Right ventricle myocardium inferior (tissue), 1 donor: Measurements from ENCODE around the gene SALL3. TPM values are rescaled to one million over a fixed set of nuclear protein-coding genes. Genes with fewer than 3 reads are reported as not detected.
"Not testable (repeated sequence)": the region's sequence is repeated elsewhere in the genome, so short reads cannot be mapped to it uniquely, and the experiment has no call there.

ENCODE experiments used
- ATAC-seq: fragments of 200-7000 bp; cut with Tn5 transposase; one replicate; pipeline ENCODE4 v1.9.1; 2020; ENCODE audit warnings: mild to moderate bottlenecking, moderate library complexity
- DNase-seq: peaks from one replicate; pipeline ENCODE4 v3.0.0; 2021; ENCODE audit errors: missing footprints
- intact Hi-C: fragments of 100-400 bp; cut with DNase I; formaldehyde crosslinking; loops from one replicate; pipeline ENCODE4 v1.11.0; 2022
- total RNA-seq: library from RNA; stranded (reverse); fragmentation: NEBNext Ultra II Directional; extraction: Animal tissue kit (Norgen Biotek cat#: 25700); gene quantifications from one replicate; pipeline ENCODE4 v1.2.1, GENCODE V29; 2021
- donor health status: DM: no; HTN: yes; CAD: no; lungs with severe emphysema.

Gene SALL3
- total RNA-seq, 1 donor from 2014 or later: 0.05 TPM

GRCh38 chr18:78960709-78961108, 18.9 kb upstream of the SALL3 start:
- DNase-seq: no peak
- intact Hi-C loops: no loop called here
- no peak for ATAC-seq

DNA sequence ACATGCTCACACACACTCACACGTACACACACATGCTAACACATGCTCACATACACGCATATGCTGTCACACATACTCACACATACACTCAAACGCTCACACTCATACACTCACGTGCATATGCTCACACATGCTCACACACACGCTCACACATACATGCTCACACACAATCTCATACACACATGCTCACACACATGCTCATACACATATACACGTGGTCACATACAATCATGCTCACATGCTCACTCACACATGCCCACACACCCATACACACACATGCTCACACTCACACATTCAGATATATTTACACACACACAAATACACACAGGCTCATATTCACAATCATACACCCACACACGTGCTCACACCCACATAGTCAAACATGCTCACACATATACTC, 17.5 kb upstream of the SALL3 start:
- no peak for ATAC-seq
- intact Hi-C loops: no loop called here
- DNase-seq: no peak

DNA sequence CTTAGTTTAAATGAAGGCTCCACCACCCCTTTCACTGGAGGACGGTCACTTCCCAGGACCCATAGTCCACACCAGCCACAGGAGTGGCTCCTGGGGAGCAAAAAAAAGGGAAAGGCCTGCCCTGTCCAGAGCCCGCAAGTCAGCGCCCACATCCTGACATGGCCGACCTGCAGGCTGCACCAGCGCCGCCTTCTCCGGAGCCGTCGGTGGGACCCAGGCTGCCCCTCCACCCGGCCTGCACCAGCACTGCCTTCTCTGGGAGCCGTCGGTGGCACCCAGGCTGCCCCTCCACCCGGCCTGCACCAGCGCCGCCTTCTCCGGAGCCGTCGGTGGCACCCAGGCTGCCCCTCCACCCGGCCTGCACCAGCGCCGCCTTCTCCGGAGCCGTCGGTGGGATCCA, 14.9 kb upstream of the SALL3 start:
- ATAC-seq, intact Hi-C loops, DNase-seq: not testable (repeated sequence)

GRCh38 chr18:78965260-78965659, 14.4 kb upstream of the SALL3 start:
- ATAC-seq: no peak
- intact Hi-C loops: no loop called here
- DNase-seq: no peak

DNA sequence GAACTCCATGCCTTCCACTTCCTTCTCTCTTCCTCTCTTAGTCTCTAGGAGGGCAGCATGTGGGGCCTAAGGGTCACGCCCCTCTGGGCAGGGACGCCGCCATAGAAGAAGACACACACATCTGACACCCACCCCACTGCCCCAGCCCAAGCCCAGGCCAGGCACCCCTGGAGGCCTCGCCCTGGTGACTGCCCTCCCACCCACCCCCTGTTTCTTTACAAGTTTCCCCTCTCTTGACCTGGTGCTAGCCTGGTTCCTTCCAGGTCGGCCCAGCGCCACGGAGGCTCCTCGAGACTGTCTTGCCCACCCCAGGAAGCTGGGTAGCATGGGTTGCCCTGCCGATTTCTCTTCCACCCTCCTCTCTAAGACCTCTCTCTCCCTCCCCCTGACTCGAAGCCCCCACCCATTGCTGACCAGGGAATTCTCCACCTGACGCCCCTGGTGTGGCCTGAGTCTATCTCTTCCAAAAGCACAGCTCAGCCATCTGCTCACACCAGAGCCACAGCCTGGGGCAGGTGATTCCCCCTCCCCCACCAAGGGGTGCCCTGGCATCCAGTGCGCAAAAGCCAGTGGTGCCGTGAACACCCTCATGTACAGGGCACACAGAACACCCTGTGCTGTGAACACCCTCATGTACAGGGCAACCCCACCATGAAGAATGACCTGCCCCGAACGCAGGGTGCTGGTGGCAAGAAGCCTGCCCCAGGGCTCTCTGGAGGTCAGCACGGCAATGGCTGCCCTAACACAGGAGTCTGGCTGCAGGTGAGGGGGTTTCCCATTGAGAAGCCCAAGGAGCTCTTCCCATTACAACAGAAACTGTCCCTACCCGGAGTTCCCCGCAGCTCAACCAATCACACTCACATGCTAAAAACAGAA, 13.5 kb upstream of the SALL3 start:
- no peak for DNase-seq
- intact Hi-C loops: no loop called here
- ATAC-seq: no peak

DNA sequence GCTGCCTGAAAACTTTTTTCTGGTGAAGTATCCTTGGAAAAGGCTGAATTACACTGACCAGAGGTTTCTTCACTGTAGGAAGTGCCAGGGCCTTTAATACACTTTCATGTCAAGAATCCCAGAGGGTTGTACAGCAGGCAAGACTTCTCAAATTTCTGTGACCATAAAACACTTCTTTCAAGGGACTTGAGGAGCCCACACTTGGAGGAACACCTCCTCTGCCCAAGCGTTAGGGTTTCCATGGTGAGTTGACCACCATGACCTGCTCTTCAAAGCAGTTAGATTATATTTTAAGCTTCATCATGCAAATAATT, 12.9 kb upstream of the SALL3 start:
- ATAC-seq (no peak), DNase-seq (no peak)
- intact Hi-C loops: no loop called here

GRCh38 chr18:78967692-78968091, 11.9 kb upstream of the SALL3 start:
- intact Hi-C loops: no loop called here
- DNase-seq (no peak), ATAC-seq (no peak)

- ATAC-seq: no peak
- intact Hi-C loops: no loop called here
- DNase-seq: no peak
These were observed 9.9 kb upstream of the SALL3 start for GRCh38 chr18:78969574-78970315.

GRCh38 chr18:78970774-78971333, 8.8 kb upstream of the SALL3 start:
- intact Hi-C loops: no loop called here
- no peak for DNase-seq
- ATAC-seq: no peak

GRCh38 chr18:78971511-78972245, 7.9 kb upstream of the SALL3 start:
- intact Hi-C loops: no loop called here
- ATAC-seq (no peak), DNase-seq (no peak)

GRCh38 chr18:78972385-78972918, 7.2 kb upstream of the SALL3 start:
- DNase-seq: no peak
- no peak for ATAC-seq
- intact Hi-C loops: no loop called here

- ATAC-seq: no peak
- intact Hi-C loops: no loop called here
- no peak for DNase-seq
These were observed 6.7 kb upstream of the SALL3 start for GRCh38 chr18:78972930-78973331.

GRCh38 chr18:78973357-78974083, 6.1 kb upstream of the SALL3 start:
- ATAC-seq (no peak), DNase-seq (no peak)
- intact Hi-C loops: no loop called here

DNA sequence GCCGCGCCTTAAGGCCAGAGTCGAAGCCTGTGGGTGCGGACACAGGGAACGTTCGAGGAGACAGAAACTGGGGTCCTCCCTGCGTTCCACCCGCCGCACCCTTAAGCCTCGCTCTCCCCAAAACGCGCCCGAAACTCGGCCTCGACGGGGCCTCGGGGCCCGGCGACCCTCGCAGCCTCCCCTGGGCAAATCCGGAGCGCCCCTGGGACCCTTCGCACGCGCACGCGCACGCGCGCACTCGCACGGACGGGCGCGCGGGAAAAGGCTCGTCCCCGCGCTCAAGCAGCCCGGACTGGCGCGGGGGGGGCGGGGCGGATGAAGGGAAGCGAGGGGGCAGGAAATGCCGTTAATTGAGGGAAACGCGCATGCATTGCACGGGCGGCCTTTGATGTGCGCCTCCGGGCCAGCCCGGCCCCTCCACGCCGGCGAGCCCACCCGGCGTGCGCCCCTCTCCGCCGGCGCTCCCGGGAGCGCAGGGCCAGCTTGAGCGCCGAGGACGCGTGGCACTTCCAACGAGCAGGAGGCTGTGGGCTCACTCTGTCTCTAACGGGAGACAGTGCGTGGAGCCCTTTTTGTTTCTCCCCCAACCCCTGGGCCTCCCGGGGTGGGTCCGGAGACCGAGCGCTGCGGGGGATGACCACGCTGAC, 5.4 kb upstream of the SALL3 start:
- DNase-seq (no peak), ATAC-seq (no peak)
- intact Hi-C loops: no loop called here

- no peak for DNase-seq
- intact Hi-C loops: no loop called here
- ATAC-seq: no peak
These were observed 4.3 kb upstream of the SALL3 start for GRCh38 chr18:78975292-78975691.

DNA sequence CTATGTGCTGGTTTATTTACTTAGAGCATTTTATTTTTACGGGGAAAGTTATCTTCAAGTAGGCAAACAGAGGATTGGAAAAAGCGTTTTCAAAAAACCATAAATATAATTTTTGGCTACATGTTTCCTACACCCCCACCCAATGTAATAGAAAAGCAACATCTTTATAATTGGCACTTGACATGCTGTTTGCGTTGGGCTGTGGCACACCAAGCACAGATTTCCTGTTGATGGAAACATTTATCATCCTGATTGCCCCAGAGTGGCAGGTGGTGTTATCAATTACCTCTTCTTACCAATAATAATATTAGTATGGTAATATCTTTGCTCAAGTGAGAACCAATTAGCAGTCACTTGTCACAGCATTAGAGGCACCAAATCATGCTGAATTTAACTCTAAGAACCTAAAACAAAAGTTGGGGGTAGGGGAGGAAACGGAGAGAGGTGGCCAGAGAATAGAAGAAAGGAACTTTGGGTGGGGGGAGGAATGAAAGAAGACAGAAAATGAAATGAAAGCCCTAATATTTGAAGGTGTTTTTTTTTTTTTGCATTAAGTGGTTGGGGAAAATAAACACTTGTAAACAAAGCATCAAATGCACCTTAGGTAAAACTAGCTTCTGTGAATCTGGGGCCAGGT, 3.8 kb upstream of the SALL3 start:
- DNase-seq (no peak), ATAC-seq (no peak)
- intact Hi-C loops: no loop called here

- no peak for ATAC-seq
- intact Hi-C loops: no loop called here
- DNase-seq: no peak
These were observed 2.6 kb upstream of the SALL3 start for GRCh38 chr18:78976765-78977636.
